ENCODE data around the gene TRIM17.
A peak's percentile ranks its signal among the peaks of the same experiment; 100 is the strongest.

TRIM17 gene

GRCh38 chr1:228375578-228376261, 40.9 kb downstream of the TRIM17 start:
- H3K4me3 ChIP-seq: no peak overlapping the region
- no peaks in the 10 kb centered on the region for H3K36me3 ChIP-seq
- no peaks in the 10 kb centered on the region for H3K9me3 ChIP-seq
- DNase-seq: peak in 1 of 2 donors; percentile 64
- peaks cover 0 to 22% of the 10 kb centered on the region in 2 donors for H3K27me3 ChIP-seq
- no peak for TF ChIP-seq CTCF (IDR thresholded peaks at IDR 0.05)
- peak overlapping the region; percentile 72 to 90 for H3K27ac ChIP-seq
- H3K4me1 ChIP-seq: peaks cover 0 to 39% (median 30%) of the 10 kb centered on the region in 4 donors
- intact Hi-C loops (cut with DNase I; ENCODE audit: low total_unique reads): loop anchor here (10.0 kb wide), 1 partner anchor 109 kb away; the partner anchor contains the start of gene RNF187

- no peaks in the 10 kb centered on the region for H3K9me3 ChIP-seq
- no peaks in the 10 kb centered on the region for H3K36me3 ChIP-seq
- intact Hi-C loops (cut with DNase I; ENCODE audit: low total_unique reads): loop anchor here (10.0 kb wide), 1 partner anchor 110 kb away; the partner anchor contains the start of gene RNF187
- H3K27me3 ChIP-seq: peaks cover 0 to 30% of the 10 kb centered on the region in 2 donors
- peaks cover 0 to 39% (median 30%) of the 10 kb centered on the region in 4 donors for H3K4me1 ChIP-seq
- TF ChIP-seq CTCF (IDR thresholded peaks at IDR 0.05): no peak
- H3K4me3 ChIP-seq: no peak overlapping the region
- DNase-seq: peak; percentile 89 to 97
- peak overlapping the region; percentile 72 to 90 for H3K27ac ChIP-seq
Observed at GRCh38 chr1:228374711-228375577, 41.7 kb downstream of the TRIM17 start.

GRCh38 chr1:228373681-228374571, 42.7 kb downstream of the TRIM17 start:
- no peak for TF ChIP-seq CTCF (IDR thresholded peaks at IDR 0.05)
- intact Hi-C loops (cut with DNase I; ENCODE audit: low total_unique reads): loop anchor here (10.0 kb wide), 1 partner anchor 111 kb away; the partner anchor contains the start of gene RNF187
- Histone ChIP-seq H3K27me3 (peaks cover 0 to 39% of the 10 kb centered on the region in 2 donors), H3K27ac (peak overlapping the region; percentile 69 to 72), H3K4me1 (peaks cover 0 to 31% (median 23%) of the 10 kb centered on the region in 4 donors), H3K9me3 (no peaks in the 10 kb centered on the region), H3K36me3 (no peaks in the 10 kb centered on the region), H3K4me3 (no peak overlapping the region)
- DNase-seq: peak in 1 of 2 donors; percentile 67

GRCh38 chr1:228373004-228373680, 43.5 kb downstream of the TRIM17 start:
- H3K4me3 ChIP-seq: no peak overlapping the region
- no peaks in the 10 kb centered on the region for H3K9me3 ChIP-seq
- peak in 1 of 2 donors; percentile 61 for DNase-seq
- H3K27me3 ChIP-seq: peaks cover 0 to 46% of the 10 kb centered on the region in 2 donors
- no peaks in the 10 kb centered on the region for H3K36me3 ChIP-seq
- H3K27ac ChIP-seq: peak overlapping the region in 1 of 2 donors; percentile 69
- peaks cover 0 to 23% (median 17%) of the 10 kb centered on the region in 4 donors for H3K4me1 ChIP-seq
- intact Hi-C loops (cut with DNase I; ENCODE audit: low total_unique reads): loop anchor here (10.0 kb wide), 1 partner anchor 112 kb away; the partner anchor contains the start of gene RNF187
- TF ChIP-seq CTCF (IDR thresholded peaks at IDR 0.05): no peak

Measured in tibial artery (tissue), 4 donors.